Left lung (tissue), 10 donors: ENCODE results near the gene TRMO. TPM values are rescaled to one million over a fixed set of nuclear protein-coding genes. Genes with fewer than 3 reads are reported as not detected.

Source experiments
- ATAC-seq: fragments of 200-7000 bp; cut with Tn5 transposase; one replicate; pipeline ENCODE4 v1.9.1; 2020; ENCODE audit warnings: moderate library complexity
- DNase-seq, 4 donors: peaks; one replicate each; pipeline ENCODE4 v3.0.0-alpha.2; 2013 to 2020
- H3K27ac ChIP-seq, 2 donors: fragments of 200-600 bp; sonication (generic) in 1 of 2; one replicate each; pipeline versions ENCODE4 v1.5.0 to v1.8.0; 2020 to 2021
- H3K27me3 ChIP-seq, 2 donors: fragments of 200-600 bp; sonication (generic) in 1 of 2; one replicate each; pipeline versions ENCODE4 v1.5.0 to v1.8.0; 2020 to 2021
- H3K36me3 ChIP-seq, 2 donors: fragments of 200-600 bp; sonication (generic) in 1 of 2; one replicate each; pipeline versions ENCODE4 v1.5.0 to v1.8.0; 2020 to 2021
- H3K4me1 ChIP-seq, 2 donors: fragments of 200-600 bp; one replicate each; pipeline ENCODE4 v1.8.0; 2021
- H3K4me3 ChIP-seq, 2 donors: fragments of 200-600 bp; sonication (generic) in 1 of 2; one replicate each; pipeline versions ENCODE4 v1.5.0 to v1.8.0; 2020 to 2021; ENCODE audit warnings: mild to moderate bottlenecking in 1 of 2
- H3K9me3 ChIP-seq, 2 donors: fragments of 200-600 bp; sonication (generic) in 1 of 2; one replicate each; pipeline versions ENCODE4 v1.5.0 to v1.8.0; 2020 to 2021
- CTCF ChIP-seq, 2 donors: fragments of 200-600 bp; sonication (generic) in 1 of 2; IDR thresholded peaks; one replicate each; pipeline versions ENCODE4 v1.5.0 to v1.8.0; 2021; ENCODE audit warnings: antibody characterized with exemption in 2 of 2
- intact Hi-C, 2 donors: fragments of 100-400 bp; cut with DNase I; formaldehyde crosslinking; loops; one replicate each; pipeline versions ENCODE4 v1.11.2 to v1.14.2; 2022
- polyA plus RNA-seq, 6 donors: library from polyadenylated mRNA; unstranded; fragments of 120-200 nt; gene quantifications; one replicate each; pipeline ENCODE4 v1.2.1, GENCODE V29; 2013; ENCODE audit not compliant: insufficient read length in 6 of 6
- total RNA-seq, 2 donors: library from RNA; stranded (reverse); fragmentation: NEBNext Ultra II Directional; extraction: Animal tissue kit (Norgen Biotek cat#: 25700); gene quantifications; one replicate each; pipeline ENCODE4 v1.2.1, GENCODE V29; 2021
- donor health status: DM: no; HTN: yes; CAD: no.
- donor health status: DM: no; HTN: no; CAD: no.

TRMO gene
- total and polyA plus RNA-seq, 8 donors, result 13.6 to 16.5 (median 16.1) TPM

- H3K9me3 ChIP-seq, result no peaks in the 10 kb centered on the region
- TF ChIP-seq CTCF (IDR thresholded peaks at IDR 0.05), result no peak
- H3K27ac ChIP-seq, result no peak overlapping the region
- H3K4me1 ChIP-seq, result peaks cover 0 to 4% of the 10 kb centered on the region in 2 donors
- DNase-seq (no peak), ATAC-seq (no peak)
- no peaks in the 10 kb centered on the region for H3K36me3 ChIP-seq
- H3K27me3 ChIP-seq, result peaks cover 0 to 6% of the 10 kb centered on the region in 2 donors
- intact Hi-C loops, result no loop called here
- no peak overlapping the region for H3K4me3 ChIP-seq
These were observed 48.9 kb downstream of the TRMO start for GRCh38 chr9:97873425-97873824.

- DNase-seq (no peak), ATAC-seq (no peak)
- no peak for TF ChIP-seq CTCF (IDR thresholded peaks at IDR 0.05)
- peaks cover 7 to 21% of the 10 kb centered on the region in 2 donors for H3K9me3 ChIP-seq
- intact Hi-C loops, result no loop called here
- no peak overlapping the region for H3K27ac ChIP-seq
- no peaks in the 10 kb centered on the region for H3K4me1 ChIP-seq
- H3K36me3 ChIP-seq, result no peaks in the 10 kb centered on the region
- H3K4me3 ChIP-seq, result no peak overlapping the region
- peaks cover 0 to 15% of the 10 kb centered on the region in 2 donors for H3K27me3 ChIP-seq
These were observed 53.4 kb downstream of the TRMO start for GRCh38 chr9:97868859-97869258.

- Histone ChIP-seq H3K9me3 (peaks cover 7 to 21% of the 10 kb centered on the region in 2 donors), H3K4me3 (no peak overlapping the region), H3K27me3 (peaks cover 0 to 27% of the 10 kb centered on the region in 2 donors), H3K27ac (no peak overlapping the region), H3K4me1 (no peaks in the 10 kb centered on the region), H3K36me3 (no peaks in the 10 kb centered on the region)
- no peak for DNase-seq
- ATAC-seq, result no peak
- TF ChIP-seq CTCF (IDR thresholded peaks at IDR 0.05), result no peak
- intact Hi-C loops, result no loop called here
These were observed 55.5 kb downstream of the TRMO start for GRCh38 chr9:97866848-97867247.

GRCh38 chr9:97866300-97866699 is 56.0 kb downstream of the TRMO start:
- Histone ChIP-seq H3K4me1 (no peaks in the 10 kb centered on the region), H3K27me3 (peaks cover 4 to 33% of the 10 kb centered on the region in 2 donors), H3K27ac (no peak overlapping the region), H3K4me3 (no peak overlapping the region), H3K36me3 (no peaks in the 10 kb centered on the region), H3K9me3 (peaks cover 7 to 21% of the 10 kb centered on the region in 2 donors)
- TF ChIP-seq CTCF (IDR thresholded peaks at IDR 0.05), result no peak
- intact Hi-C loops, result no loop called here
- no peak for ATAC-seq
- no peak for DNase-seq

GRCh38 chr9:97864396-97864795 is 57.9 kb downstream of the TRMO start:
- H3K4me1 ChIP-seq, result no peaks in the 10 kb centered on the region
- no peaks in the 10 kb centered on the region for H3K36me3 ChIP-seq
- no peak overlapping the region for H3K4me3 ChIP-seq
- ATAC-seq (no peak), DNase-seq (no peak)
- H3K27ac ChIP-seq, result no peak overlapping the region
- intact Hi-C loops, result no loop called here
- H3K27me3 ChIP-seq, result peaks cover 16 to 52% of the 10 kb centered on the region in 2 donors
- no peak for TF ChIP-seq CTCF (IDR thresholded peaks at IDR 0.05)
- peaks cover 7 to 21% of the 10 kb centered on the region in 2 donors for H3K9me3 ChIP-seq
